ENCODE results near the gene TOPBP1. TPM values are rescaled to one million over a fixed set of nuclear protein-coding genes. Genes with fewer than 3 reads are reported as not detected.

The TOPBP1 gene
- total RNA-seq, 1 experiment from 2014 or later, result 51.5 TPM

- Histone ChIP-seq H4K20me1 (ENCODE audit: control insufficient read depth, insufficient read depth, insufficient read length) (no peaks in the 10 kb centered on the region), H3K4me2 (ENCODE audit: insufficient read depth, insufficient read length, low read length) (no peak overlapping the region), H2BK120ac (ENCODE audit: low read depth, low read length, poor library complexity, severe bottlenecking) (no peak overlapping the region), H3K14ac (ENCODE audit: insufficient read depth, low read length) (no peak overlapping the region), H2BK5ac (ENCODE audit: insufficient read length, low read length) (no peak overlapping the region), H3K18ac (ENCODE audit: insufficient read length, low read depth, low read length) (no peak overlapping the region), H3K27ac (ENCODE audit: insufficient read length, low read depth, low read length) (no peak overlapping the region), H2AFZ (ENCODE audit: low read length) (no peak overlapping the region), H3K9ac (ENCODE audit: extremely low read depth, insufficient read length, low read length) (no peak overlapping the region), H3K23me2 (ENCODE audit: insufficient read length, low read depth, low read length, poor library complexity, severe bottlenecking) (no peaks in the 10 kb centered on the region), H4K91ac (ENCODE audit: insufficient read length, low read depth, low read length) (no peak overlapping the region), H3K9me3 (ENCODE audit: control insufficient read depth, low read depth, low read length) (no peaks in the 10 kb centered on the region), H3K23ac (ENCODE audit: insufficient read length, low read depth, low read length) (no peak overlapping the region), H2BK12ac (ENCODE audit: insufficient read length, low read depth, low read length) (no peak overlapping the region), H4K8ac (replicated peaks; ENCODE audit: insufficient read length, low read depth, low read length) (no peak overlapping the region), H3K79me1 (ENCODE audit: insufficient read depth, low read depth, low read length, poor library complexity, severe bottlenecking) (no peaks in the 10 kb centered on the region), H3K27me3 (ENCODE audit: insufficient read depth, low read length) (no peaks in the 10 kb centered on the region), H3K4ac (ENCODE audit: low read depth, low read length) (no peak overlapping the region), H3K56ac (ENCODE audit: insufficient read length, low read depth, low read length) (no peak overlapping the region), H4K5ac (ENCODE audit: insufficient read length, low read depth, low read length) (no peak overlapping the region), H3K4me1 (ENCODE audit: insufficient read depth, low read length) (no peaks in the 10 kb centered on the region), H2AK5ac (ENCODE audit: insufficient read length, low read length) (no peak overlapping the region), H3T11ph (ENCODE audit: low read length) (no peak overlapping the region), H2BK15ac (ENCODE audit: low read depth, low read length) (no peak overlapping the region), H2BK20ac (ENCODE audit: low read depth, low read length, poor library complexity, severe bottlenecking) (no peak overlapping the region), H3K79me2 (ENCODE audit: insufficient read depth, low read length) (no peaks in the 10 kb centered on the region)
- H3K27ac Mint-ChIP-seq, result no peak overlapping the region; a peak in 1 of 7 replicates
- DNase-seq, result no peak
- H3K4me3 Mint-ChIP-seq, result no peak overlapping the region
- H3K4me1 Mint-ChIP-seq, result peaks cover 3 to 4% of the 10 kb centered on the region in 2 experiments
- no peaks in the 10 kb centered on the region for H3K9me3 Mint-ChIP-seq
- H3K27me3 Mint-ChIP-seq (ENCODE audit: low read depth), result no peaks in the 10 kb centered on the region; the same call in 1 of the 2 replicates
- TF ChIP-seq CTCF (conservative IDR thresholded peaks at IDR 0.05), result no peak
- WGBS (ENCODE audit: extremely low coverage, insufficient read length, low lambda C conversion rate), result no CpG with 5 or more reads among the region's 5 CpGs
- peaks cover 0 to 1% (median 0%) of the 10 kb centered on the region in 3 experiments; a peak in 1 of 7 replicates for H3K36me3 Mint-ChIP-seq (ENCODE audit: insufficient read depth in 1 of 3, low read depth in 3 of 3)
Observed at GRCh38 chr3:133563186-133563591, 98.6 kb downstream of the TOPBP1 start.

All from H9 (cell line).